GM23338 (cell line): ENCODE data around the gene GATM.
"Not testable (repeated sequence)": the region's sequence is repeated elsewhere in the genome, so short reads cannot be mapped to it uniquely, and the experiment has no call there.

Experiments
- EZH2phosphoT487 ChIP-seq: fragments of 200-600 bp; sonication (generic); IDR thresholded peaks from one replicate; pipeline ENCODE4 v1.8.1; 2018; ENCODE audit warnings: antibody characterized with exemption; ENCODE audit not compliant: unreplicated experiment
- POLR2AphosphoS5 ChIP-seq: IDR thresholded peaks from 2 replicates; pipeline ENCODE4 v1.6.1; 2016; ENCODE audit warnings: antibody characterized with exemption, low read depth

- not testable (repeated sequence) for TF ChIP-seq EZH2phosphoT487, POLR2AphosphoS5
Measured at GRCh38 chr15:45314117-45314516, 64.2 kb downstream of the GATM start.
